Endometrium (tissue), 2 donors: ENCODE results near the gene SLC25A4.
A peak's percentile ranks its signal among the peaks of the same experiment; 100 is the strongest.
"Not testable (repeated sequence)": the region's sequence is repeated elsewhere in the genome, so short reads cannot be mapped to it uniquely, and the experiment has no call there.

Source experiments
- FAIRE-seq: peaks from 2 replicates; lab custom pipeline; 2012; peaks lifted over from hg19 to GRCh38; lab: Jason Lieb, UNC
- donor health status: control.
- donor health status: control.

Gene SLC25A4

GRCh38 chr4:185142912-185143600 is at the start of gene SLC25A4:
Gene SLC25A4 (plus strand): TSS chr4:185143266. CDS start chr4:185143373, 107 bp downstream.
- FAIRE-seq, result no peak

- no peak for FAIRE-seq
Measured at GRCh38 chr4:185093603-185094002, 49.5 kb upstream of the SLC25A4 start.

- peak; percentile 90 for FAIRE-seq
Measured at GRCh38 chr4:185096032-185096653, 46.9 kb upstream of the SLC25A4 start.

GRCh38 chr4:185098474-185098873 is 44.6 kb upstream of the SLC25A4 start:
- no peak for FAIRE-seq

- no peak for FAIRE-seq
Measured at GRCh38 chr4:185099024-185099682, 43.9 kb upstream of the SLC25A4 start.

- FAIRE-seq, result no peak
Measured at GRCh38 chr4:185099940-185100339, 43.1 kb upstream of the SLC25A4 start.

GRCh38 chr4:185100423-185100822 is 42.6 kb upstream of the SLC25A4 start:
- FAIRE-seq, result no peak

GRCh38 chr4:185101354-185101890 is 41.6 kb upstream of the SLC25A4 start:
- FAIRE-seq, result no peak

- FAIRE-seq, result no peak
Measured at GRCh38 chr4:185104733-185105132, 38.3 kb upstream of the SLC25A4 start.

GRCh38 chr4:185106353-185106752 is 36.7 kb upstream of the SLC25A4 start:
- FAIRE-seq, result no peak

- FAIRE-seq, result not testable (repeated sequence)
Measured at GRCh38 chr4:185107574-185107973, 35.5 kb upstream of the SLC25A4 start.

GRCh38 chr4:185108185-185108584 is 34.9 kb upstream of the SLC25A4 start:
- no peak for FAIRE-seq

GRCh38 chr4:185108669-185109068 is 34.4 kb upstream of the SLC25A4 start:
- FAIRE-seq, result no peak

- FAIRE-seq, result no peak
Measured at GRCh38 chr4:185109736-185110135, 33.3 kb upstream of the SLC25A4 start.

GRCh38 chr4:185110375-185110823 is 32.7 kb upstream of the SLC25A4 start:
- FAIRE-seq, result no peak

GRCh38 chr4:185112104-185112503 is 31.0 kb upstream of the SLC25A4 start:
- no peak for FAIRE-seq

- FAIRE-seq, result no peak
Measured at GRCh38 chr4:185113340-185113739, 29.7 kb upstream of the SLC25A4 start.

GRCh38 chr4:185115827-185116232 is 27.2 kb upstream of the SLC25A4 start:
- FAIRE-seq, result peak; percentile 53

GRCh38 chr4:185117300-185117934 is 25.6 kb upstream of the SLC25A4 start:
- FAIRE-seq, result no peak

GRCh38 chr4:185118876-185119275 is 24.2 kb upstream of the SLC25A4 start:
- no peak for FAIRE-seq

- FAIRE-seq, result not testable (repeated sequence)
Measured at GRCh38 chr4:185119467-185119866, 23.6 kb upstream of the SLC25A4 start.

GRCh38 chr4:185119927-185120630 is 23.0 kb upstream of the SLC25A4 start:
- FAIRE-seq, result no peak
